Forelimb muscle (tissue), 1 donor: ENCODE data around the gene CARHSP1. TPM values are rescaled to one million over a fixed set of nuclear protein-coding genes. Genes with fewer than 3 reads are reported as not detected.
A peak's percentile ranks its signal among the peaks of the same experiment; 100 is the strongest.
"Not testable (repeated sequence)": the region's sequence is repeated elsewhere in the genome, so short reads cannot be mapped to it uniquely, and the experiment has no call there.

Experiments
- DNase-seq: peaks from one replicate; pipeline ENCODE4 v3.0.0-alpha.2; 2013; ENCODE audit warnings: low read depth
- polyA plus RNA-seq: library from polyadenylated mRNA; unstranded; fragments of 120-200 nt; gene quantifications from one replicate; pipeline ENCODE4 v1.2.1, GENCODE V29; 2013; ENCODE audit not compliant: insufficient read length

CARHSP1 gene
- polyA plus RNA-seq = 100 TPM

DNA sequence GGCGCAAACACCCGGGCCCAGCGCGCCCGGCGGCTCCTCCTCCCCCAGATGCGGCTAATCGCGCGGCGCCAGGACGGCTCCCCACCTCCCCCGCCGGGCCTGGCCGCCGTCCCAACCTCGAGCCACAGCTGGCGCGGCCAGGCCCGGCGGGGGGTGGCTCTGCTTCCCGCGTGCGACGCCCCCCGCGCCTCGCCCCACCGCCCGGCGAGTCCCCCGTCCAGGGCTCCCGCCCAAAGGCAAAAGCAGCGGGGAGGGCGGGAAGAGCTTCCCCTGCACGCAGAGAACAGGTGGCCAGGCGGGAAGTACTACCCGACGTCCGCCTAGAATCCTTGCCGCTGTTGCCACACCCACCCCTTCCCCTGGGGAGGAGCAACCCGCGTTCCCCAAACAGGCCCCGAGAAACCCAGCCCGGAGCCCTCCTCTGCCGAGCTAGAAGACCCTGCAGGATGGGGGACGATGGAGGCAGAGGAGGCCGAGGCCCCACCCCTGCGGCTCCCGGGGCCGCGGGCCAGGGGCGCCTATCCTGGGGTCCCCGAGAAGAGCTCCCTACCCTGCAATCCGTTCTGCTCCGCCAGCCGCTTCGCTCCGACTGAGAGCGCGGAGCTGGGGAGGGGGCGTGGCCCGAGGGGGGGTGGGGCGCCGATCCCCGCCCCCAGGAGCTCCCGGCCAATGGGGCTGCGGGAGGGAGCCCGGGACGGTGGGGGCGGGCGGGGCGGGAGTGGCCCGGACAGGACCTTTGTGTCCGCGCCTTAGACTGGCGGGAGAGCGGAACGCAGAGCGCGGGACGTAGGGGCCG lies at the start of gene CARHSP1:
Gene CARHSP1, minus strand, starts transcription at position 591 of the 796 bp plus-strand sequence. CDS start 9,678 bp downstream, outside the sequence.
- DNase-seq = peak; percentile 51

DNA sequence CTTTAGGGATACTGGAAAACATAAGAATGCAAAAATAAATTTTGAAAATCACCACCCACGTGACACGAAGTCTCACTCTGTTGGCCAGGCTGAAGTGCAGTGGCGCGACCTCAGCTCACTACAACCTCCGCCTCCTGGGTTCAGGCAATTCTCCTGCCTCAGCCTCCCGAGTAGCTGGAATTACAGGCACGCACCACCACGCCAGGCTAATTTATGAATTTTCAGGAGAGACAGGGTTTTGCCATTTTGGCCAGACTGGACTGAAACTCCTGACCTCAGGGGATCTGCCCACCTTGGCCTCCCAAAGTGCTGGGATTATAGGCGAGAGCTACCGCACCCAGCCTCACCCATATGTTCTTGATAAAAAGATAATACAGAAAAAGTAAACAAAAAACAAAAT lies 48.5 kb upstream of the CARHSP1 start:
- DNase-seq = not testable (repeated sequence)

DNA sequence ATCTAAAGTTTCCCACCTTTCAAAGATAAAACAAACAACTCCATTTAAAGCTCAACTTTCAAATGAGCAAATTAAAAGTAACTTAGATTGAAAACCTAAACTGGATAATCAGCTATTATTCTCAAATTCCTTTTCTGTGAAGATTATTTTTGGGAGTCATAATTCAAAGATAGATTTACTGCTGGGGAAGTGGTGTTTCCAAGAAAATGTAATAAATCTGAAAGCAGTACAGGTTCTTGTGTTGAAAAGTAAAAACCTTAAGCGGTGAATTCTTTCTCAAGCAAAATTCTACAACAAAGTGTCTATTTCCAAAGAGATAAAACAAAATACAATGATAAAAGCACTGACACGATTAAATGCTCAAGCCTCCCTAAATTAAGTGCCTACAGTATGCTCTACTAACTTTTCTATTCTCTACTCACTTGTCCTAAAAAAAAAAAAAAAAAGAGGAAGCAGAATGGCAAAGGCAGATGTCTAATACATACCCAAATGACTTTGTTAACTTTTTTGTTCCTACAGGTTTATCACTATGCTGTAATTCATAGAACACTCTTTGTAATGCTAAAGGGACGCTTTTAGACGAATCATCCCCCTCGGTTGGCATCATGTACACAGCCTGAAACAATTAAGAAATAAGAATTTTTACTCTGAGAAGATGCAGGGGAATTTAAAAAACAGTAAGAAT lies 47.9 kb upstream of the CARHSP1 start:
- no peak for DNase-seq

GRCh38 chr16:8915722-8916301 lies 47.0 kb upstream of the CARHSP1 start:
- no peak for DNase-seq

GRCh38 chr16:8914098-8914497 lies 45.3 kb upstream of the CARHSP1 start:
- no peak for DNase-seq

GRCh38 chr16:8912793-8913192 lies 44.0 kb upstream of the CARHSP1 start:
- DNase-seq = no peak

- DNase-seq = no peak
Observed at GRCh38 chr16:8910811-8911210, 42.0 kb upstream of the CARHSP1 start.

DNA sequence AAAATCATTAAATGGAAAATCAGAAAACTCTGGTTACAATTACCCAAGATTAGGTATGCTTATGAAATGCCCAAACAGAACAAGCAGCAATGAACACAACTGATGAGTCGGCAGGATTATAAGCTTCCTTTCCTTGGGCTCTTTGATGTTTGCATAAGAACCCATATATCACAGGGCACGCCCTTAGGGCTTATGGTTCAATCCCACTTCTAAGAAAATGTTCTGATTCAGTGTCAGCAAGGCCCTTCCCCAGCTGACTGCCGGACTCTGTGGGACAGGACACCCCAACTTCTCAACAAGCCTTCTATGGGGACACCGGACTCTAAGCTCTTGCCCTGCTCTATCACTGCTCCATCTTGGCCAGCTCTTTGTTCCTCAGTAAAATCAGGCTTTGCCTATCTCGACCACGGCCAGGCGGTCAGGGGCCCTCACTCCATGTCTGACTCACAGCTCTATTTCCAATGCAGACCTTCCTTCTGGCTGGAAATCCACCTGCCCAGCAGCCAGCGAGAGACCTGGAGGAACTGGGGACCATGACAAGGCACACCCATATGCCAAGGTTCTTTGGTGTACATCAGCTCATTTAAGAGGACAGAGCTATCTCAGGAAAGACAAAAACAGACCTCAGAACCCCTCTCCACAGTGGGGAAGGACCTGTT lies 40.1 kb upstream of the CARHSP1 start:
- no peak for DNase-seq

DNA sequence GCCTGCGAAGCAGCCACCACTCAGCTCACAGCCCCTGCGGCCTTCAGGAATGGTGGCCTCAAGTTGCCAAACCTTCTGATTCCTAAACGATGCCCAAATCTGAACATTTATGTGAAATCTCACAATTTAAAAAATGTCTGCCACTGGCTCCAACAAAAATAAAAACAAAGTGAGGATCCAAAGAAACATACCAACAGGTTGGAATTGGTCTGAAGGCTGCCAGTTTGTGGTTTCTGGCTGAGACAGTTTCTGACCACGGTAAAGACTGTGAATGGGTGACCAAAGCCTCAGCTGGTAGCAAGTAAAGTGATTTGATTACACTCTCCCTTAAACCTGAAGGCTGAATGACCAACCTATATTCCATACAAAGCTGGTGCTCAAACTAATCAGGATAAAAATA lies 38.3 kb upstream of the CARHSP1 start:
- DNase-seq = no peak

DNA sequence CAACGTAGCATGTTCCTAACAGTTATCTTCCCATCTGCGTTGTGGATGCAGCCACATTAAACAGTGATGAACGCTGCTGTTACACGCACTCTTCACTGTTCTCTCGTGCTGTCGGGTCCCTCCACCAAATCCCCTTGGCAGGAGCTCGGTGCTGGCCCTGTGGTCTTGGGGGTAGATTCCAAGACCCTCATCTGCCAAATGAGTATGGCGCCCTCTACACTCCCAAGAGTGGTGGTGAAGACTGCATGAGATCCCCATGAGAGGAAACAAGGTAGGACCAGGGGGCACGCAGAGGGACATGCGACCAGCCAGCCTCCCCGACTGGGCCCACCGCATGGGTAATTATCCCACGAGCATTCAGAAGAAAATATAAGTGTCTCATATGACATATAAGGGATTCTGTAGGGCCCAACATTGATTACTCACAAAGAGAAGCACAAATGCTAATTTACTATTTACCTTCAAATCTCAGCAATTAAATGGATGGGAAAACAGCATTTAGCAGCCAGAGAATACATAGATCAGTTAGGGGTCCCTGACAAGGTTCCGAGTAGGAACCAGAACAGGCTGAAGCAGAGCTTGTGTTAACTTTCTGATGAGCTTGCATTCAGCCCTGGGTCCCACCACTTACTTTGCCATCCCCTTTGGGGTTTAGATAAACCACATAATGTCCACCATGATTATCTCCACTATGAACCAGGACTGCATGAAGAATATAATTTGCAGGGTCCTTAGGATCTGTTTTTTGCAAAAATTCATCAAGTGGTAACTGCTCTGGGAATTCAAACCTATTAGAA lies 37.2 kb upstream of the CARHSP1 start:
- no peak for DNase-seq

GRCh38 chr16:8905168-8905762 lies 36.5 kb upstream of the CARHSP1 start:
- no peak for DNase-seq

DNA sequence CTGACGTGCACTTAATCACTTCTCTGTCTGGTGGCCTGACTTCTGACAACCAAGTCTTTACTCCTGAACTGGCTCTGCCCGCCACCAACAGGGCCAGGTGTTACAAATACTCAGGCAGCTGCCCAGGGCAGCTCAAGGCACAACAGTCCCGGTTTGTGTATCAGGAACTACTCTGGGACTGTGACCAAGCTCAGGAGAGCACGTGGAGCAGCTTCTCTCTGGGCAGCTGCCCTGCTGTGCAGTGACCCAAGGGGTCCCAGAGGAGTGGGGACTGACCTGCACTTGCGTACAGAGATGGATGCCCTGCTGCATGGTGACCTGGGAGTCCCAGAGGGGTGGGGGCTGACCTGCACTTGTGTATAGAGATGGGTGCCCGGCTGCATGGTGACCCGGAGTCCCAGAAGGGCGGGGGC lies 35.2 kb upstream of the CARHSP1 start:
- no peak for DNase-seq

DNA sequence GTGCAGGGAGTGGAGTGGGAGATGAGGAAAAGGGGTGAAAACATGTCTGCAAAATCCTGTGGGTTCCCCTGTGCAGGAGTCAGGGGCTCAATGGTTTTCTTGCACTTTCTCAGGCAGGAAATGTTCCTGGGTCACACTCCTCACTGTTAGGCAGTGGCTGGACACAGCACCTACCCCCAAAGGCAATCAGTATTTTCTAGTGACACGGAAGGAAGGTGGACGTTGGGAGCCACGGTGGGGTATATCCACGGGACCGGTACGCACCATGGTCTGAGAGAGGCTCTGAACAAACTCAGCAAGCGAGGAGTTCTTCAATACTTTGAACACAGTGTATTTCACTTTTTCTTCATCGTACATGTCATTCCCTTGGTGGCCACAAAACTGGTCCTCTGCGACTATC lies 34.2 kb upstream of the CARHSP1 start:
- no peak for DNase-seq

- DNase-seq = no peak
Observed at GRCh38 chr16:8901320-8901861, 32.6 kb upstream of the CARHSP1 start.

DNA sequence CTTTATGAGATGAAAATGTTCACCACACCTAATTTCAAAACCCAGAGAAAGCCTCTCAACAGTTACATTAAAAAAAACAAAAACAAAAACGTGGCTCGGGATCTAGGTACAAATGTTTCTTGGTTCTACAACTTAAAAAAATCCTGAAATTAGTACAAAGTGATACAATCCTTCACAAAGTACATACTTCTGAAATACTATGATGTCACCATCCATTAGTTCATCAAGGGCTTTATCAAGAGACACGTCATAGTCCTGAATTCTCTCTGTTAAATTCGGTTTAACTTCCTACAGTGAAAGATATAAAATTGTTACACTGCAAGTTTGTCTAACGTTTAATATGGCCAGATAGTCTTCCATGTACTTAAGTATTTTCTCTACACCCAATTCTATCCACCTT lies 31.5 kb upstream of the CARHSP1 start:
- no peak for DNase-seq

- no peak for DNase-seq
Observed at GRCh38 chr16:8899709-8900317, 31.0 kb upstream of the CARHSP1 start.

DNA sequence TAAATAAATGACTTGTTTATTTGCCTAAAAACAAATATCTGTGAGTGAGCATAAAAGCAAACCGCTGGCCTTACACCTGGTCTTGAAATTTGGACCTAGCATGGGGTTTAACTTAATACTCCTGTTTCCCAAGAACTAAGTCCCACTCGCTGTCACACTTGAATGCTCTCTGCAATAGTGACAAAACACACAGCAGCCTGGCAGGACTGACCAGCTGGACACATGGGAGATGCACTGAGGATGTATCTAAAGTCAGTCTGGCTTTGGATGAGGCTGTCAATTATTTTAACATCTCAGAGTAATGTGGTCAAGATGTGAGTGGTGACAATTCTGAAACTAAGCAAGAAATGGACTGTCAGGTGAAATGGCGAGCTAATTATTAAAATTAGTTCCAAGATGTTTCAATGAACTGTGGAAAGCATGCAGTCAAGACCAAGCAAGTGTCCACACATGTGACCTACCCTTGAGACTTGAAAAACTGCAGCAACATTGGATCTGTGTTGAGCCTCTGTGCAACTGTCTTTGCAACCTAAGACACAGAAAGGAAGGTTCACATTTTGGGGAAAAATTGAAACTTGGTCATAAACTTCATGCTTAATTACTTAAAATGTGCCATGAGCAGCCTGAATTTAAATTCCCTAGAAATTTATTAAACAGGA lies 30.0 kb upstream of the CARHSP1 start:
- no peak for DNase-seq

DNA sequence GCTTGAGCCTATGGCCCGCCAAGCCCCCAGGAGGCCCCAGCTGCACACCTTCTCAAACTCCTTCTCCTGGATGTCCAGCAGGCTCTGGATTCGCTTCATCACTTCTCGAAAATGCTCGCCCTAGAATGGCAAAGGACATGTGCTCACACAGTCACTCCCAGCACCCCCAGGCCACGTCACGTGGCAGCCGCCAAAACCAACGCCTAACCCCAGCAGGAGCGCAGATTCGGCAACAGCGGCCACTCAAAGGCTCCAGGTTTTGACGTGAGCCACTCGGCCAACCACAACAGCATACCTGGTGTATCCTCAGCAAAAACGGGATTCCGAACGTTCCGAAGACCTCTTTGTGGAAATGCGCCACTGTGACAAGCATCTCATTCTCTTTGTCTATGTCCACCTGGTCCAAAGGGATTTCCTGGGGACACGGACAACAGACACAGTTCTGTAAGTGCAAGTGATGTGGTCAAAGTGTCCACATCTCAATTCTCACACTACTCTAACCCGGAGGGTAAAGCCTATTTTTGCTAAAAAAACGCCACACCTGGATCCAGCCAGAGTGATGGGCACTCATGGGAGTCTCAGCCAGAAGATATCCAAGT lies 26.0 kb upstream of the CARHSP1 start:
- no peak for DNase-seq

- no peak for DNase-seq
Observed at GRCh38 chr16:8893976-8894690, 25.3 kb upstream of the CARHSP1 start.
